Measurements from ENCODE around the gene KSR1. TPM values are rescaled to one million over a fixed set of nuclear protein-coding genes. Genes with fewer than 3 reads are reported as not detected.
A peak's percentile ranks its signal among the peaks of the same experiment; 100 is the strongest.

The KSR1 gene
- total RNA-seq, 1 donor from 2014 or later, result 60.6 TPM

DNA sequence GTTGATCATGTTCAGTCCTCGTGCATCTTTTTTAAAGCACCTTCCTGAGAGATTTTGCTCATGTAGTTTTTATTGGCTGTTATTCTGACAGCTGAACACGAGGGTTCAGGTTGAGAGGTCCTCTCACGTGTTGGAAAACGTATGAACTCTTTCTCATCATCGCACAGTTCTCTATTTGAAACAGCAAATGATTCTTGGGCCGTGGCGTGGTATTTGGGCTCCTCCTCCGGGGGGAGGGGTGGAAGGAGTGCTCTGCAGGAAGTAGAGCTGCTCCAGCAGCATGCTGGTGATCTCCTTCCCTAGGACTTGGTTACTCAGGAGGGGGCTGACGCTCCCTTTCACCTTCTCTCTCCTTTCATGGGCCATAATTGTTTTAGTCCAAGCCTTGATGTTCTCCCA, 70.4 kb downstream of the KSR1 start:
- no peak for DNase-seq (ENCODE audit: low spot score)
- Mint-ChIP-seq H3K27me3 (ENCODE audit: low read depth) (no peaks in the 10 kb centered on the region), H3K27ac (ENCODE audit: unreplicated experiment) (peak overlapping the region; percentile 68), H3K4me3 (ENCODE audit: unreplicated experiment) (peak overlapping the region; percentile 28), H3K4me1 (ENCODE audit: low read depth) (peaks cover 67% of the 10 kb centered on the region), H3K9me3 (ENCODE audit: low read depth) (no peaks in the 10 kb centered on the region), H3K36me3 (ENCODE audit: low read depth) (no peaks in the 10 kb centered on the region)
- TF ChIP-seq, protein P1, sequence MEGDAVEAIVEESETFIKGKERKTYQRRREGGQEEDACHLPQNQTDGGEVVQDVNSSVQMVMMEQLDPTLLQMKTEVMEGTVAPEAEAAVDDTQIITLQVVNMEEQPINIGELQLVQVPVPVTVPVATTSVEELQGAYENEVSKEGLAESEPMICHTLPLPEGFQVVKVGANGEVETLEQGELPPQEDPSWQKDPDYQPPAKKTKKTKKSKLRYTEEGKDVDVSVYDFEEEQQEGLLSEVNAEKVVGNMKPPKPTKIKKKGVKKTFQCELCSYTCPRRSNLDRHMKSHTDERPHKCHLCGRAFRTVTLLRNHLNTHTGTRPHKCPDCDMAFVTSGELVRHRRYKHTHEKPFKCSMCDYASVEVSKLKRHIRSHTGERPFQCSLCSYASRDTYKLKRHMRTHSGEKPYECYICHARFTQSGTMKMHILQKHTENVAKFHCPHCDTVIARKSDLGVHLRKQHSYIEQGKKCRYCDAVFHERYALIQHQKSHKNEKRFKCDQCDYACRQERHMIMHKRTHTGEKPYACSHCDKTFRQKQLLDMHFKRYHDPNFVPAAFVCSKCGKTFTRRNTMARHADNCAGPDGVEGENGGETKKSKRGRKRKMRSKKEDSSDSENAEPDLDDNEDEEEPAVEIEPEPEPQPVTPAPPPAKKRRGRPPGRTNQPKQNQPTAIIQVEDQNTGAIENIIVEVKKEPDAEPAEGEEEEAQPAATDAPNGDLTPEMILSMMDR (IDR thresholded peaks at IDR 0.05), result no peak

DNA sequence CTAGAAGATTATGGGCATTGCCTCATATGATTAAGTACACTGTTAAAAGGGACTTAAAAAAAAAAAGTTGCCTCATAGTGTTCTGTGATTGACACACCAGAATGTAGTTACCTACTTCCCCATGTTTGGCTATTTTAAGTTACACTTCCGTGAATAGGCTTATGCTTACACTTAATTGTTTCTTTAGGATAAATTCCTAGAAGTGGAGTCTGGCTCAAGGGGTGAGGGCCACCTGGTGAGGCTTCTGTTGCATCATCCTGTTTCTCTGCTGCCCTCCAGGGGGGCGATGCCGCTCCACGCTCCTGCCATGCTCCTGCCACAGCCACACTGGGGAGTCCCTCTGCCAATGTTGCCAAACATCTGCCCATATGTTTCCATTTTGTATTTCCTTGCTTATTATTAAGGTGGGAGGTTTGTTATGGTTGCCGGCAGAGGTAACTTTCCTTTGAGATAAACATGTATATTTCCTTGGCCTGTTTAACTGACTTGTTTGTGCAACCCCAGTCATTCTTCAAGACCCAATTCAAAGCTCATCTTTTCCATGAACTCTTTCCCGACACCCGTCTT, 73.1 kb downstream of the KSR1 start:
- Mint-ChIP-seq H3K9me3 (ENCODE audit: low read depth) (no peaks in the 10 kb centered on the region), H3K4me1 (ENCODE audit: low read depth) (peaks cover 85% of the 10 kb centered on the region), H3K27ac (ENCODE audit: unreplicated experiment) (peak overlapping the region; percentile 96), H3K27me3 (ENCODE audit: low read depth) (no peaks in the 10 kb centered on the region), H3K4me3 (ENCODE audit: unreplicated experiment) (no peak overlapping the region), H3K36me3 (ENCODE audit: low read depth) (no peaks in the 10 kb centered on the region)
- peak; percentile 73 for DNase-seq (ENCODE audit: low spot score)
- TF ChIP-seq, protein P1 (IDR thresholded peaks at IDR 0.05), result peak; percentile 41

DNA sequence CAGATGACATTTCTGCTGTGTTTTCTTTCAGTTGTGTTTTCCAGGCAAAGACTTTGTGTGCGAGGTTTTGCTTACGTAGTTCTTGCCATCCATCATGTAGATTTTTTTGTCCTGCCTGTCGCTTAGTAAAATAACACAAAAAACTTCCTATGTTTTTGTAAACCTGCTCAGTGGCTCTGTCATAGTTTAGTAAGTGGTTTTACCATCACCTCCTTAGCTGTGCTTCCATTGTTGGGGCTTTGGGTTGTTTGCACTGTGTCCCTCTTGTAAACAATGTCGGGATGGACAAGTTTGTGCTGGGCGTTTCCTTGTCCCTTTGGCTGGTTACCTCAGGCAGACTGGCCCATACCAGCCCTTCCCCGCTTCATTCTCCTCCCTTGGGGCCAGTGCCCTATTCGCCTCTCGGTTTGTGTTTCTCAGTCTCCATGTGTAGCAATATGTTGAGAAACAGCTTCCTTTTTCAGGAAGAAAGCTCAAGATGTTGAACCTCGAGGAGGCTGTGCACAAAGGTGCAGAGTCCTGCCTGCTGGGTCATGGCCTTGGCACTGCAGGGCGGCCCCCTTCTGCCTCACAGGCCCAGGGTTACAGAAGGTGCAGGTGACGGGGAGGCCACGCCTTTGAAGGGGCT, 74.6 kb downstream of the KSR1 start:
- TF ChIP-seq, protein P1 (IDR thresholded peaks at IDR 0.05), result no peak
- H3K27me3 Mint-ChIP-seq (ENCODE audit: low read depth), result no peaks in the 10 kb centered on the region
- no peaks in the 10 kb centered on the region for H3K36me3 Mint-ChIP-seq (ENCODE audit: low read depth)
- H3K9me3 Mint-ChIP-seq (ENCODE audit: low read depth), result no peaks in the 10 kb centered on the region
- H3K4me1 Mint-ChIP-seq (ENCODE audit: low read depth), result peaks cover 93% of the 10 kb centered on the region
- no peak for DNase-seq (ENCODE audit: low spot score)
- no peak overlapping the region for H3K4me3 Mint-ChIP-seq (ENCODE audit: unreplicated experiment)
- peak overlapping the region; percentile 96 for H3K27ac Mint-ChIP-seq (ENCODE audit: unreplicated experiment)

DNA sequence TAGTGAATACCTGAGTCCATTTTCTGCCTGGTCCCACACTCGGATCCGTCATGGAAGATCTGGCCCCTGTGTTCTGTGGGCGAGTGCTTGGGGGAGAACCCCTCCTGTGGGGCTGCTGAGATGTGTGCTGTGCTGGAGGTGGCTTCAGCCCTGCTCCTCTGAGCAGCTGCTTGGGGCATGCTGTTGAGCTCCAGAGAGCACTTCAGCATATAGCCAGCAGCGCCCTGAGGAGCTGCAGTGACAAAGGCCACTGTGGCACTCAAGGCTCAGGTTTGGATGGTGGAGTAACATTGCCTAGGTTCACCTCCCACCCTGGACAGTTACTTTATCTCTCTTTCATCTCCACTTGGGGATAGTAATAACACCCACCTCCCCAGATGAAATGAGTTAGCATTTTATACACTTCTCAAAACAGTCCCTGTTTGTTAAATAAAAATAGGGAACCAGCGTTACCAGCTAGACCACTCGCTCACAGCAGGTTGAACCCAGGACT, 75.3 kb downstream of the KSR1 start:
- Mint-ChIP-seq H3K27ac (ENCODE audit: unreplicated experiment) (peak overlapping the region; percentile 96), H3K4me3 (ENCODE audit: unreplicated experiment) (no peak overlapping the region), H3K36me3 (ENCODE audit: low read depth) (no peaks in the 10 kb centered on the region), H3K4me1 (ENCODE audit: low read depth) (peaks cover 93% of the 10 kb centered on the region), H3K27me3 (ENCODE audit: low read depth) (no peaks in the 10 kb centered on the region), H3K9me3 (ENCODE audit: low read depth) (no peaks in the 10 kb centered on the region)
- TF ChIP-seq, protein P1 (IDR thresholded peaks at IDR 0.05), result no peak
- DNase-seq (ENCODE audit: low spot score), result no peak

- TF ChIP-seq, protein P1 (IDR thresholded peaks at IDR 0.05), result no peak
- peaks cover 90% of the 10 kb centered on the region for H3K4me1 Mint-ChIP-seq (ENCODE audit: low read depth)
- H3K27ac Mint-ChIP-seq (ENCODE audit: unreplicated experiment), result peak overlapping the region; percentile 96
- DNase-seq (ENCODE audit: low spot score), result peak; percentile 46
- no peaks in the 10 kb centered on the region for H3K9me3 Mint-ChIP-seq (ENCODE audit: low read depth)
- H3K36me3 Mint-ChIP-seq (ENCODE audit: low read depth), result no peaks in the 10 kb centered on the region
- no peaks in the 10 kb centered on the region for H3K27me3 Mint-ChIP-seq (ENCODE audit: low read depth)
- peak overlapping the region; percentile 27 for H3K4me3 Mint-ChIP-seq (ENCODE audit: unreplicated experiment)
Measured at GRCh38 chr17:27532269-27533263, 76.3 kb downstream of the KSR1 start.
